Karpas-422 (cell line): ENCODE measurements around the gene CTIF. TPM values are rescaled to one million over a fixed set of nuclear protein-coding genes. Genes with fewer than 3 reads are reported as not detected.

ENCODE experiments used
- DNase-seq: peaks from one replicate; pipeline ENCODE4 v3.0.0-alpha.2; 2015
- H2AFZ ChIP-seq: fragments of 200-600 bp; sonication (generic); 2 replicates; pipeline ENCODE4 v1.6.1; 2014; ENCODE audit warnings: antibody characterized with exemption, low read length, mixed read lengths
- H3K27ac ChIP-seq: fragments of 200-600 bp; sonication (generic); 2 replicates; pipeline ENCODE4 v1.5.1; 2014; ENCODE audit warnings: mild to moderate bottlenecking, low read length, moderate library complexity
- H3K27me3 ChIP-seq: fragments of 200-600 bp; sonication (generic); 2 replicates; pipeline ENCODE4 v1.6.1; 2014; ENCODE audit warnings: low read length, mixed read lengths
- H3K36me3 ChIP-seq: fragments of 200-600 bp; sonication (generic); 2 replicates; pipeline ENCODE4 v1.6.1; 2014; ENCODE audit warnings: low read length, mixed read lengths; ENCODE audit not compliant: insufficient read depth
- H3K4me1 ChIP-seq: fragments of 200-600 bp; sonication (generic); 2 replicates; pipeline ENCODE4 v1.6.1; 2014; ENCODE audit warnings: mild to moderate bottlenecking, low read length, mixed read lengths
- H3K4me2 ChIP-seq: fragments of 200-600 bp; sonication (generic); 2 replicates; pipeline ENCODE4 v1.6.1; 2014; ENCODE audit warnings: low read length, low read depth, mild to moderate bottlenecking; ENCODE audit not compliant: poor library complexity, severe bottlenecking
- H3K4me3 ChIP-seq: fragments of 200-600 bp; sonication (generic); 2 replicates; pipeline ENCODE4 v1.5.1; 2014; ENCODE audit warnings: mild to moderate bottlenecking, antibody characterized with exemption, low read length, mixed read lengths
- H3K79me2 ChIP-seq: fragments of 200-600 bp; sonication (generic); 2 replicates; pipeline ENCODE4 v1.6.1; 2014; ENCODE audit warnings: mild to moderate bottlenecking, low read length, mixed read lengths
- H3K9ac ChIP-seq: fragments of 200-600 bp; sonication (generic); 2 replicates; pipeline ENCODE4 v1.6.0; 2014; ENCODE audit warnings: low read length
- H3K9me2 ChIP-seq: fragments of 200-600 bp; sonication (generic), shearing (Covaris generic); replicated peaks from 2 replicates; pipeline ENCODE4 v1.6.0; 2014; ENCODE audit warnings: mild to moderate bottlenecking, low read length, moderate library complexity; ENCODE audit not compliant: insufficient read depth
- H3K9me3 ChIP-seq: fragments of 300-700, 200-600 bp; sonication (generic); 2 replicates; pipeline ENCODE4 v1.6.1; 2014; ENCODE audit warnings: low read length, mixed read lengths
- H4K20me1 ChIP-seq: fragments of 200-600 bp; sonication (generic); 2 replicates; pipeline ENCODE4 v1.6.1; 2014; ENCODE audit warnings: mild to moderate bottlenecking, antibody characterized with exemption, low read length, low read depth; ENCODE audit not compliant: insufficient read depth
- total RNA-seq: library from RNA; depleted of rRNA; stranded (reverse); fragments of >200 nt; shearing (Covaris generic); gene quantifications from 2 replicates; pipeline ENCODE4 v1.2.3, GENCODE V29; 2014; ENCODE audit warnings: low replicate concordance

CTIF gene
- total RNA-seq, 1 experiment from 2014 or later = 0.60 TPM

GRCh38 chr18:48889981-48890762, 351.3 kb downstream of the CTIF start:
- Histone ChIP-seq H3K9me2 (no peaks in the 10 kb centered on the region), H3K27ac (no peak overlapping the region), H3K9me3 (no peaks in the 10 kb centered on the region), H2AFZ (no peak overlapping the region), H3K36me3 (no peaks in the 10 kb centered on the region), H4K20me1 (no peaks in the 10 kb centered on the region), H3K79me2 (no peaks in the 10 kb centered on the region), H3K9ac (no peak overlapping the region), H3K4me2 (no peak overlapping the region), H3K4me1 (no peaks in the 10 kb centered on the region), H3K27me3 (no peaks in the 10 kb centered on the region), H3K4me3 (no peak overlapping the region)
- DNase-seq = no peak

DNA sequence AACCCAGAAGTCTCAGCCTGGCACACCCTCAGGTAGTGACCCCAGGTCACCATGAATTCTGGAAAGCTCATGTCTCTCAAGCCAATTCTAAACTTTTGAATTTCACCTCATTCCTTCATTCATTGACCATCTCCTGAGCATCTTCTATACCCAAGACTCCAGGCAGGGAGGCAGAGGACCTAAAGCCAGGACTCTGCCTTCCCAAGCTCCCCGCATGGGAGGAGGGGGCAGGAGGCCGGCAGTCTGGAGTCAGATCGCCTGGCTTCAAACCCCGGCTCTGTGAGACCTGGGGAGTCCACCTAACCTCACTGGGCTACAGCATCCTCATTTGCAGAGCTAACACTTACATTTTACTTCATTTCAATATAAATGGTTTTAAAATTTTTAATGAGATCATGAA, 352.9 kb downstream of the CTIF start:
- Histone ChIP-seq H3K27ac (no peak overlapping the region), H3K9ac (no peak overlapping the region), H4K20me1 (no peaks in the 10 kb centered on the region), H3K4me1 (no peaks in the 10 kb centered on the region), H3K9me3 (no peaks in the 10 kb centered on the region), H3K27me3 (no peaks in the 10 kb centered on the region), H3K4me2 (no peak overlapping the region), H3K9me2 (no peaks in the 10 kb centered on the region), H3K4me3 (no peak overlapping the region), H3K36me3 (no peaks in the 10 kb centered on the region), H3K79me2 (no peaks in the 10 kb centered on the region), H2AFZ (no peak overlapping the region)
- DNase-seq = no peak

DNA sequence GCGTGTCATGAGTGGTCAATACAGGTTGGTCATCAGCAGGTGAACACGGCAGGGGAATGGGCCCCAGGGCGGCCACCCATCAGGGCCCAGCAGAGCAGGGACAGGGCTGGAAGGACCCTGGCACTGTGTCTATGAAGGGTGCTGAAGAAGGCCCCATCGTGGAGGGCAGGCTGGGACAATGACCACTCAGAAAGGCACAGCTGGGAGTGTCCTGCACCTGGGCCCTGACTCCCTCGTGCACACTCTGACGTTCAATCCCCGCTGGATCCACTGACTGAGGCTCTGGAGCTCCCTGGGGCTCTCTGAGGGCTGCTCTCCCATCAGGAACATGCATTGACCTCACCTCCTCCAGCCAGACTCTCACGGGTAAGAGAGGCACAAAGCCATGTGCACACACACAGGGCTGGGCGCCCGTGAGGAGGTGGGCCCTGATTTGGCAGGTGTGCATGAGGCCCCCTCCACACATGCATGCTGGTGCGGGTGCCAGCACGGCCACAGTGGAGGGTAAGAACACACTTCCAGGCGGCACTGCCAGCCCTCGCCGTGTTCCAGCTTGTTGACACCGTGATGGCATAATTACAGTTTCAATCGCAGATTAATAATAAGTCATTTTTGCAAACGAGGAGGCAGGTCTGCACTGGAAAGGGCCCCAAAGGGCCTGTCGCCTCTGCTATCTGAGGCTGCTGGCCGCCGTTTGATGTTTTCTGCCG, 353.5 kb downstream of the CTIF start:
- H3K9me3 ChIP-seq = no peaks in the 10 kb centered on the region
- no peaks in the 10 kb centered on the region for H4K20me1 ChIP-seq
- H3K4me1 ChIP-seq = no peaks in the 10 kb centered on the region
- H3K4me3 ChIP-seq = no peak overlapping the region
- H3K36me3 ChIP-seq = no peaks in the 10 kb centered on the region
- no peaks in the 10 kb centered on the region for H3K27me3 ChIP-seq
- no peaks in the 10 kb centered on the region for H3K9me2 ChIP-seq
- DNase-seq = no peak
- no peaks in the 10 kb centered on the region for H3K79me2 ChIP-seq
- no peak overlapping the region for H3K27ac ChIP-seq
- H3K4me2 ChIP-seq = no peak overlapping the region
- no peak overlapping the region for H3K9ac ChIP-seq
- no peak overlapping the region for H2AFZ ChIP-seq

DNA sequence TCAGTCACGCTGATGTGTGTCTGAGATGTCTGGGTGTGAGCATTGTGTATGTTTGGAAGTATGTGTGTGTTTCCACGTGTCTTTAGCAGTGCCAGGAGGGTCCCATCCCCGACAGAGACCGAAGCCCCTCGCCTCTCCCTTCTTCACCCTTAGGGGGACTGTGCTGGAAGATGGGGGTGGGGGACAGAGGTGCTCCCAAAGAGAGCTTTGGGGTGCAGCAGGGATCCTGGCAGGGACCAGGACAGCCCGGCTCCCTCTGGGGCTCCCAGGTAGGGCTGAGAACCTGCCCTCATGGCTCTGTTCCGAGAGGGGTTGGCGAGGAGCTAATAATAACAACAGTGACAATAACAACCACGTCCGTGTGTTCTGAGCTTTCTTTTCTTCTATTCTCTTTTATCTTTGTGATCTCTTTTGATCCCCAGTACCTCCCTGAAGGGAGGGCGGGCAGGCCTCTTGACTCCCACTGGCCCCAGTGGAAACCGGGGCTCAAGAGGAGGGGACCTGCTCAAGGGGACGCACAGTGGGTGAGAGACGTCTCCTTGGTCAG, 354.3 kb downstream of the CTIF start:
- H3K4me3 ChIP-seq = no peak overlapping the region
- no peaks in the 10 kb centered on the region for H4K20me1 ChIP-seq
- H3K4me2 ChIP-seq = no peak overlapping the region
- no peaks in the 10 kb centered on the region for H3K4me1 ChIP-seq
- no peak overlapping the region for H3K27ac ChIP-seq
- no peak overlapping the region for H3K9ac ChIP-seq
- DNase-seq = no peak
- no peaks in the 10 kb centered on the region for H3K9me3 ChIP-seq
- no peaks in the 10 kb centered on the region for H3K79me2 ChIP-seq
- no peaks in the 10 kb centered on the region for H3K9me2 ChIP-seq
- no peaks in the 10 kb centered on the region for H3K36me3 ChIP-seq
- no peaks in the 10 kb centered on the region for H3K27me3 ChIP-seq
- no peak overlapping the region for H2AFZ ChIP-seq

GRCh38 chr18:48893608-48894600, 355.1 kb downstream of the CTIF start:
- no peaks in the 10 kb centered on the region for H3K79me2 ChIP-seq
- H3K36me3 ChIP-seq = no peaks in the 10 kb centered on the region
- no peaks in the 10 kb centered on the region for H3K9me2 ChIP-seq
- H4K20me1 ChIP-seq = no peaks in the 10 kb centered on the region
- no peak overlapping the region for H3K9ac ChIP-seq
- H3K27ac ChIP-seq = no peak overlapping the region
- H3K9me3 ChIP-seq = no peaks in the 10 kb centered on the region
- no peak overlapping the region for H3K4me3 ChIP-seq
- no peak for DNase-seq
- H3K27me3 ChIP-seq = no peaks in the 10 kb centered on the region
- no peak overlapping the region for H2AFZ ChIP-seq
- H3K4me1 ChIP-seq = no peaks in the 10 kb centered on the region
- no peak overlapping the region for H3K4me2 ChIP-seq

DNA sequence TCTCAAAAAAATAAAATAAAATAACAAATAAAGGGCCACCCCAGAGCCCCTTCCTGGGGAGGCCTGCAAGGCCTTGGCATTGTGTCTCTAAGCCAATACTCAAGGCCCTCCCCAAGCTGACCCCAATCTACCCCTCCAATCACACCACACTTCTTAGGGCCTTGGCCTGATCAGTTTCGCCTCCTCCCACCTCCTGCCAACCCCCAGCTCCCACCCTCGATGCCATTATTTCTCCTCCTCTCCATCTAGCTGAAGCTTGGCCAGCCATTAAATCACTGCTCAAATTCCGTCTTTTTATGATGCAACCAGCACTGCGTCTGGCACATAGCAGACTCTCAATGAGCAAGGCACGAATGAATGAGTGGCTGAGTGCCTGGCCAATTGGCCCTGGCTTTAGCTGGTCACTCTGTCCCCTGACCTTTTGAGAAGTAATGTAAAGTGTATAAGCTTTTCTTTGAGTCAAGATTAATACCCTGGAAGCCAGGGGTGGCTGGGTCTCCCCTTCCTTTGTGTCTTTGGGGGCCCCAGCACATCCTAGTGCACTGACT, 356.0 kb downstream of the CTIF start:
- no peak overlapping the region for H3K4me2 ChIP-seq
- no peak overlapping the region for H3K9ac ChIP-seq
- no peaks in the 10 kb centered on the region for H3K79me2 ChIP-seq
- no peak for DNase-seq
- no peaks in the 10 kb centered on the region for H3K4me1 ChIP-seq
- H3K36me3 ChIP-seq = no peaks in the 10 kb centered on the region
- no peak overlapping the region for H2AFZ ChIP-seq
- H3K27me3 ChIP-seq = no peaks in the 10 kb centered on the region
- H3K9me2 ChIP-seq = no peaks in the 10 kb centered on the region
- H3K4me3 ChIP-seq = no peak overlapping the region
- no peak overlapping the region for H3K27ac ChIP-seq
- H3K9me3 ChIP-seq = no peaks in the 10 kb centered on the region
- no peaks in the 10 kb centered on the region for H4K20me1 ChIP-seq

DNA sequence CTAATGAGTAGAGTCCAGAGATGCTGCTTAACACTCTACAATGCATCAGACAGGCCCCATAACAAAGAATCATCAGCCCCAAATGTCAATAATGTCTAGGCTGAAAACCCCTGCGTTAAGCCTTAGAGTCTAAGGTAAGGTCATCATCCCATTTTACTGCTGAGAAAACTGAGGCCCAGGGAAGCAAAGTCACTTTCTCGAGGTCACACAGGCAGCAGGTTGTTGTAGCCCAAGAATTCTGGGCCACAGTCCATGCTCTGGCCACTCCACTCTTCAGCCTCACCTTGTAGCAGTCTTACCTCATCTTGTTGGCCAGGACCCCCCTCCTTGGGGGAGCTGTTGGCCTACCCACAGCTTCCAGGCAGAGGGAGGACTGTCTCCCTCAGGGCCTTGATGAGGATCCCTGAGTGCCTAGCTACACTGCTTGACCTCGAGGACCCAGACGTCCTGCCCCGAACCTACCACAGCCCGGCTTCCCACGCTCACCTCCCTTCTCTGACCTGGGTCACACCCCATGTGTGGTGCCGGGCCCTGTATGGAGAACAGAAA, 357.6 kb downstream of the CTIF start:
- Histone ChIP-seq H3K27ac (no peak overlapping the region), H3K4me2 (no peak overlapping the region), H2AFZ (no peak overlapping the region), H3K9ac (no peak overlapping the region), H3K36me3 (no peaks in the 10 kb centered on the region), H3K27me3 (no peaks in the 10 kb centered on the region), H3K9me2 (no peaks in the 10 kb centered on the region), H3K79me2 (no peaks in the 10 kb centered on the region), H3K4me1 (no peaks in the 10 kb centered on the region), H4K20me1 (no peaks in the 10 kb centered on the region), H3K4me3 (no peak overlapping the region), H3K9me3 (no peaks in the 10 kb centered on the region)
- DNase-seq = no peak
